Measurements from ENCODE around the gene MAML1.
A peak's percentile ranks its signal among the peaks of the same experiment; 100 is the strongest.
"Not testable (repeated sequence)": the region's sequence is repeated elsewhere in the genome, so short reads cannot be mapped to it uniquely, and the experiment has no call there.

The MAML1 gene

GRCh38 chr5:179734536-179735164 lies 2.0 kb downstream of the MAML1 start:
- no peak for DNase-seq (ENCODE audit: low read depth)

- no peak for DNase-seq (ENCODE audit: low read depth)
Observed at GRCh38 chr5:179738742-179739141, 6.1 kb downstream of the MAML1 start.

- DNase-seq (ENCODE audit: low read depth) = not testable (repeated sequence)
Observed at GRCh38 chr5:179744106-179744505, 11.5 kb downstream of the MAML1 start.

GRCh38 chr5:179746872-179747271 lies 14.2 kb downstream of the MAML1 start:
- no peak for DNase-seq (ENCODE audit: low read depth)

GRCh38 chr5:179747811-179748210 lies 15.2 kb downstream of the MAML1 start:
- DNase-seq (ENCODE audit: low read depth) = no peak

GRCh38 chr5:179749857-179750508 lies 17.4 kb downstream of the MAML1 start:
- no peak for DNase-seq (ENCODE audit: low read depth)

GRCh38 chr5:179753971-179754370 lies 21.3 kb downstream of the MAML1 start:
- no peak for DNase-seq (ENCODE audit: low read depth)

- no peak for DNase-seq (ENCODE audit: low read depth)
Observed at GRCh38 chr5:179755022-179755421, 22.4 kb downstream of the MAML1 start.

- DNase-seq (ENCODE audit: low read depth) = no peak
Observed at GRCh38 chr5:179758955-179759354, 26.3 kb downstream of the MAML1 start.

- no peak for DNase-seq (ENCODE audit: low read depth)
Observed at GRCh38 chr5:179759581-179760551, 27.2 kb downstream of the MAML1 start.

- DNase-seq (ENCODE audit: low read depth) = no peak
Observed at GRCh38 chr5:179762079-179762780, 29.6 kb downstream of the MAML1 start.

GRCh38 chr5:179762781-179763176 lies 30.2 kb downstream of the MAML1 start:
- DNase-seq (ENCODE audit: low read depth) = peak; percentile 11

GRCh38 chr5:179763215-179763945 lies 30.8 kb downstream of the MAML1 start:
- DNase-seq (ENCODE audit: low read depth) = peak; percentile 29

GRCh38 chr5:179764056-179764455 lies 31.4 kb downstream of the MAML1 start:
- DNase-seq (ENCODE audit: low read depth) = no peak

GRCh38 chr5:179765400-179765799 lies 32.8 kb downstream of the MAML1 start:
- DNase-seq (ENCODE audit: low read depth) = peak; percentile 36

- DNase-seq (ENCODE audit: low read depth) = no peak
Observed at GRCh38 chr5:179766021-179766725, 33.6 kb downstream of the MAML1 start.

- no peak for DNase-seq (ENCODE audit: low read depth)
Observed at GRCh38 chr5:179766726-179767455, 34.3 kb downstream of the MAML1 start.

GRCh38 chr5:179767496-179768100 lies 35.0 kb downstream of the MAML1 start:
- DNase-seq (ENCODE audit: low read depth) = no peak

- no peak for DNase-seq (ENCODE audit: low read depth)
Observed at GRCh38 chr5:179768326-179769085, 35.9 kb downstream of the MAML1 start.

Measured in HS-27A (cell line).